A549 (cell line): ENCODE measurements around the gene AIPL1.

Source experiments
- BHLHE40 ChIP-seq: IDR thresholded peaks from 2 replicates; pipeline ENCODE4 v1.6.1; 2012; ENCODE audit warnings: low read depth, low read length, inconsistent platforms
- CEBPB ChIP-seq, 2 experiments: fragments of >200 bp in 1 of 2; sonication (Bioruptor Twin) in 1 of 2; formaldehyde crosslinking in 1 of 2; IDR thresholded peaks; 2 replicates each; pipeline ENCODE4 v1.6.1; 2012 to 2016
- POLR2A ChIP-seq: IDR thresholded peaks from 2 replicates; pipeline ENCODE4 v1.6.1; 2012; ENCODE audit warnings: mild to moderate bottlenecking, low read length
- RAD21 ChIP-seq, 2 experiments: fragments of >200 bp in 1 of 2; sonication (Bioruptor Twin) in 1 of 2; formaldehyde crosslinking in 1 of 2; IDR thresholded peaks in 1 of 2; conservative IDR thresholded peaks in 1 of 2; 2 replicates in 1 of 2; 3 replicates in 1 of 2; pipeline ENCODE4 v1.6.1; 2012 to 2018; ENCODE audit warnings: inconsistent platforms in 1 of 2
- TF ChIP-seq, protein P1 (sequence below): fragments of >200 bp; sonication (Bioruptor Twin); formaldehyde crosslinking; IDR thresholded peaks from 3 replicates; pipeline ENCODE4 v1.5.1; 2016

DNA sequence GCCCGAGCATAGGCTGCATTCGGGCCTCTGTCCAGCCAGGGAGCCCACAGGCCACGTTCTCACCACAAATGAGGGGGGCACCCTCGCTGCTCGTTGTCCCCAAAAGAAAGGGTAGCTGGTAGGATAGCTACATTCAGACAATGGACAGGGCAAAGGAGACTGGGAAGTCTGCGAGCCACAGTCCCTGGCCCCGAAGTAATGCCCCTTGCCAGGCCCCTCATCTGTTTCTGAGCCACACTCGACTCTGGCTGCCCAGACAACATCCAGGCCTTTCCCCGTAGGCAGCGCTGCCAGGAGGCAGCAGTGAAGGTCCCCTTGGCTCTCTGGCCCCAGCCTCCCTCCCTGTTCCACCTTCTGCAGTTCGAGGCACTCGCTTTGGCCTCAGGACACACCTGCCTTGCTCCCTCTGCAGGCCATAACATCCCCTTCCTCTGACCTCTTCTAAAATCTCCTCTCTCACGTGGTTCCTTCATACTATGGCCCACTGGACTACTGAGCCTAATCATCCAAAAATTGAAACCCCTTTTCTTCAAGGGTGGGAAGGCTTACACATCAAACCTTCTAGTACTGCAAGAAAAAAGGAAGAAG, 12.2 kb downstream of the AIPL1 start:
- TF ChIP-seq POLR2A (no peak), BHLHE40 (no peak), RAD21 (conservative IDR thresholded peaks at IDR 0.05 in 1 of 2, IDR thresholded peaks at IDR 0.05 in 1 of 2) (no peak), CEBPB (IDR thresholded peaks at IDR 0.05) (no peak)
- TF ChIP-seq, protein P1, sequence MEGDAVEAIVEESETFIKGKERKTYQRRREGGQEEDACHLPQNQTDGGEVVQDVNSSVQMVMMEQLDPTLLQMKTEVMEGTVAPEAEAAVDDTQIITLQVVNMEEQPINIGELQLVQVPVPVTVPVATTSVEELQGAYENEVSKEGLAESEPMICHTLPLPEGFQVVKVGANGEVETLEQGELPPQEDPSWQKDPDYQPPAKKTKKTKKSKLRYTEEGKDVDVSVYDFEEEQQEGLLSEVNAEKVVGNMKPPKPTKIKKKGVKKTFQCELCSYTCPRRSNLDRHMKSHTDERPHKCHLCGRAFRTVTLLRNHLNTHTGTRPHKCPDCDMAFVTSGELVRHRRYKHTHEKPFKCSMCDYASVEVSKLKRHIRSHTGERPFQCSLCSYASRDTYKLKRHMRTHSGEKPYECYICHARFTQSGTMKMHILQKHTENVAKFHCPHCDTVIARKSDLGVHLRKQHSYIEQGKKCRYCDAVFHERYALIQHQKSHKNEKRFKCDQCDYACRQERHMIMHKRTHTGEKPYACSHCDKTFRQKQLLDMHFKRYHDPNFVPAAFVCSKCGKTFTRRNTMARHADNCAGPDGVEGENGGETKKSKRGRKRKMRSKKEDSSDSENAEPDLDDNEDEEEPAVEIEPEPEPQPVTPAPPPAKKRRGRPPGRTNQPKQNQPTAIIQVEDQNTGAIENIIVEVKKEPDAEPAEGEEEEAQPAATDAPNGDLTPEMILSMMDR: no peak
